Vagina (tissue), 2 donors: ENCODE data around the gene FKBP1B. TPM values are rescaled to one million over a fixed set of nuclear protein-coding genes. Genes with fewer than 3 reads are reported as not detected.

Source experiments
- DNase-seq, 2 donors: peaks; one replicate each; pipeline ENCODE4 v3.0.0-alpha.2; 2017; ENCODE audit errors: extremely low spot score in 2 of 2
- H3K27ac ChIP-seq: fragments of 200-600 bp; sonication (generic); one replicate; pipeline ENCODE4 v1.5.1; 2019
- H3K27me3 ChIP-seq: fragments of 200-600 bp; sonication (generic); one replicate; pipeline ENCODE4 v1.5.1; 2019
- H3K36me3 ChIP-seq, 2 donors: fragments of 200-600 bp; sonication (generic); one replicate each; pipeline ENCODE4 v1.5.1; 2017 to 2019
- H3K4me1 ChIP-seq: fragments of 200-600 bp; sonication (generic); one replicate; pipeline ENCODE4 v1.5.1; 2019
- H3K4me3 ChIP-seq, 2 donors: fragments of 200-600 bp; sonication (generic); 1 replicate in 1 of 2; 2 replicates in 1 of 2; pipeline ENCODE4 v1.5.1; 2016 to 2019
- H3K9me3 ChIP-seq: fragments of 200-600 bp; sonication (generic); one replicate; pipeline ENCODE4 v1.5.1; 2019
- POLR2A ChIP-seq, 2 donors: fragments of 450-650 bp; IDR thresholded peaks; one replicate each; pipeline ENCODE4 v1.6.1; 2017; ENCODE audit warnings: antibody characterized with exemption in 2 of 2, mild to moderate bottlenecking in 2 of 2, moderate library complexity in 2 of 2
- POLR2AphosphoS5 ChIP-seq, 2 donors: sonication (generic); formaldehyde crosslinking; IDR thresholded peaks; one replicate each; pipeline ENCODE4 v1.9.0; 2017; ENCODE audit warnings: antibody characterized with exemption in 2 of 2, mild to moderate bottlenecking in 2 of 2, low read depth in 1 of 2; ENCODE audit not compliant: insufficient read depth in 1 of 2
- intact Hi-C: fragments of 100-400 bp; cut with DNase I; formaldehyde crosslinking; loops from one replicate; pipeline ENCODE4 v1.15.1; 2023
- total RNA-seq: library from RNA; depleted of rRNA; stranded (reverse); fragments of >200 nt; gene quantifications from one replicate; pipeline ENCODE4 v1.2.3, GENCODE V29; 2016
- TF ChIP-seq, protein P1 (sequence below), 3 experiments: fragments of 450-650 bp in 2 of 3; fragments of 200-600 bp in 1 of 3; sonication (generic) in 1 of 3; IDR thresholded peaks; one replicate each; pipeline ENCODE4 v1.5.1; 2017 to 2019; ENCODE audit warnings: antibody characterized with exemption in 3 of 3, mild to moderate bottlenecking in 2 of 3, moderate library complexity in 2 of 3

Gene FKBP1B
- 14.2 TPM for total RNA-seq

DNA sequence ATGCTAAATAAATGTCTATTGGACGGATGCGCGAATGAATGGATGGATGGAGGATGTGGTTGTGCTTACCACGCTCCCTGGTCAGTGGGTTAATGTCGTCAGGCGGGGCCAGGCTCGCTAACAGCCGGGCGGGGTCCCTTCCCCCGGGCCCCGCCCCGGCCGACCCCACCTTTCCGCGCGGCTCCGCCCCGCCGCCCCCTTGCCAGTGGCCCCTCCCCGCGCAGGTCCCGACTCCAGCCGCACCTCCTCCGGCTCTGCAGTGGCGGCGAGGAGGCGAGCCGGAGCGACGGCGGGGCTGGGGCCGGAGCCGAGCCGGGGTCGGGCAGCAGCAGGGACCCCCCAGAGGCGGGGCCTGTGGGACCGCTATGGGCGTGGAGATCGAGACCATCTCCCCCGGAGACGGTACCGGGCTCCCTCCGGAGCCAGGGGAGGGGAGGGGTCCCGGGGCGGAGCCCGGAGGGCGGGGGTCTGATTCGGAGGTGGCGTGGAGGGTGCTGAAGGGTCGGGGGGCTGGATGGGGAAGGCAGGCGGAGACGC lies at the start of gene FKBP1B:
Gene FKBP1B (plus strand): TSS at position 257 of the 537 bp plus-strand sequence. CDS start 109 bp downstream, at position 366.
- H3K4me1 ChIP-seq = peaks cover 35% of the 10 kb centered on the region
- DNase-seq = no peak

DNA sequence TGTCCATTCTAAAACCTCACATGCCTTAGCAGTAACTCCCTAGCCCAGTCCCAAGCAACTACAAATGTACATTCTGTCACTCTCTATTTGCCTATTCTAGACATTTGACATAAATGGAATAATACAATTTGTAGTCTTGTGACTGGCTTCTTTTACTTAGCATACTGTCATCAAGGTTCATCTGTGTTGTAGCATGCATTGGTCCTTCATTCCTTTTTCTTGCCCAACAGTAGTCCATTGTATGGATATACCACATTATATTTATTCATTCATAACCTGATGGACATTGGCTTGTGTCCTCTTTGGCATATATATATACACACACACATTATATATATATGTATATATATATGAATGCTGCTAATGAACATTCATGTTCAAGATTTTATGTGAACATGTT lies 41.8 kb upstream of the FKBP1B start:
- intact Hi-C loops = no loop called here
- Histone ChIP-seq H3K36me3 (no peaks in the 10 kb centered on the region), H3K27me3 (no peaks in the 10 kb centered on the region), H3K4me3 (no peak overlapping the region), H3K4me1 (peaks cover 23% of the 10 kb centered on the region), H3K27ac (no peak overlapping the region), H3K9me3 (no peaks in the 10 kb centered on the region)
- TF ChIP-seq, protein P1, sequence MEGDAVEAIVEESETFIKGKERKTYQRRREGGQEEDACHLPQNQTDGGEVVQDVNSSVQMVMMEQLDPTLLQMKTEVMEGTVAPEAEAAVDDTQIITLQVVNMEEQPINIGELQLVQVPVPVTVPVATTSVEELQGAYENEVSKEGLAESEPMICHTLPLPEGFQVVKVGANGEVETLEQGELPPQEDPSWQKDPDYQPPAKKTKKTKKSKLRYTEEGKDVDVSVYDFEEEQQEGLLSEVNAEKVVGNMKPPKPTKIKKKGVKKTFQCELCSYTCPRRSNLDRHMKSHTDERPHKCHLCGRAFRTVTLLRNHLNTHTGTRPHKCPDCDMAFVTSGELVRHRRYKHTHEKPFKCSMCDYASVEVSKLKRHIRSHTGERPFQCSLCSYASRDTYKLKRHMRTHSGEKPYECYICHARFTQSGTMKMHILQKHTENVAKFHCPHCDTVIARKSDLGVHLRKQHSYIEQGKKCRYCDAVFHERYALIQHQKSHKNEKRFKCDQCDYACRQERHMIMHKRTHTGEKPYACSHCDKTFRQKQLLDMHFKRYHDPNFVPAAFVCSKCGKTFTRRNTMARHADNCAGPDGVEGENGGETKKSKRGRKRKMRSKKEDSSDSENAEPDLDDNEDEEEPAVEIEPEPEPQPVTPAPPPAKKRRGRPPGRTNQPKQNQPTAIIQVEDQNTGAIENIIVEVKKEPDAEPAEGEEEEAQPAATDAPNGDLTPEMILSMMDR (IDR thresholded peaks at IDR 0.05) = no peak
- TF ChIP-seq POLR2AphosphoS5 (IDR thresholded peaks at IDR 0.05; ENCODE audit: insufficient read depth in 1 of 2, low read depth in 1 of 2) (no peak), POLR2A (IDR thresholded peaks at IDR 0.05) (no peak)
- no peak for DNase-seq

More for the DNA sequence above, at the start of gene FKBP1B:
- peak in 1 of 2 donors; percentile 41 for TF ChIP-seq POLR2AphosphoS5 (IDR thresholded peaks at IDR 0.05; ENCODE audit: insufficient read depth in 1 of 2, low read depth in 1 of 2)
- TF ChIP-seq, protein P1 (IDR thresholded peaks at IDR 0.05) = no peak
- no peaks in the 10 kb centered on the region for H3K9me3 ChIP-seq
- no peaks in the 10 kb centered on the region for H3K27me3 ChIP-seq
- H3K36me3 ChIP-seq = no peaks in the 10 kb centered on the region
- H3K4me3 ChIP-seq = peak within 1 kb of the TSS; percentile 81 to 92
- H3K27ac ChIP-seq = peak within 1 kb of the TSS; percentile 82
- intact Hi-C loops = loop anchor here (10.0 kb wide), 1 partner anchor 125 kb away; the partner anchor contains the start of gene ATAD2B

DNA sequence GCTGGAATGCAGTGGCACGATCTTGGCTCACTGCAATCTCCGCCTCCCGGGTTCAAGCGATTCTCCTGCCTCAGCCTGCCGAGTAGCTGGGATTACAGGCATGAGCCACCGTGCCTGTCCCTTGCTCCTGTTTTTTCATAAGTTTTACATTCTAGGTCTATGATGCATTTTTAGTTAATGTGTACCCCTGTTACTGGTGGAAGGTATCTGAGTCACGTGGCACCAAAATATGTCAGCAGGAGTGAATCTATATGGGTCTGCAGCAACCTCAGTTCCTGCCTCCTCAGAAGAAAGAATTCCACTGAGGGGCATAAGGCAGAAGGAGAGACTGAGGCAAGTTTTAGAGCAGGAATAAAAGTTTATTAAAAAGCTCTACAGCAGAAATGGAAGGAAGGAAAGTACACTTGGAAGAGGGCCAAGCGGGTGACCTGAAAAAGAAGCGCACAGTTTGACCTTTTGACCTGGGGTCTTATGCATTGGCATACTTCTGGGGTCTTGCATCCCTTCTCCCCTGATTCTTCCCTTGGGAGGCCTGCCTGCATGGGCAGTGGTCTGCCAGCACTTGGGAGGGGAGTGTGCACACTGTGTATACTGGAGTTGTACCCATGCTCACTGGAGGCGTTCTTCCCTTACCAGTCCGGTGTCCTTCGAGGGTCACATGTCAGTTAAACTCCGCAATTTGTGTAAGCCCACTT lies 40.7 kb upstream of the FKBP1B start:
- Histone ChIP-seq H3K4me1 (peaks cover 23% of the 10 kb centered on the region), H3K27me3 (no peaks in the 10 kb centered on the region), H3K4me3 (no peak overlapping the region), H3K36me3 (no peaks in the 10 kb centered on the region), H3K9me3 (no peaks in the 10 kb centered on the region), H3K27ac (no peak overlapping the region)
- no peak for TF ChIP-seq POLR2A (IDR thresholded peaks at IDR 0.05)
- no peak for TF ChIP-seq POLR2AphosphoS5 (IDR thresholded peaks at IDR 0.05; ENCODE audit: insufficient read depth in 1 of 2, low read depth in 1 of 2)
- TF ChIP-seq, protein P1 (IDR thresholded peaks at IDR 0.05) = no peak
- DNase-seq = no peak
- intact Hi-C loops = no loop called here

DNA sequence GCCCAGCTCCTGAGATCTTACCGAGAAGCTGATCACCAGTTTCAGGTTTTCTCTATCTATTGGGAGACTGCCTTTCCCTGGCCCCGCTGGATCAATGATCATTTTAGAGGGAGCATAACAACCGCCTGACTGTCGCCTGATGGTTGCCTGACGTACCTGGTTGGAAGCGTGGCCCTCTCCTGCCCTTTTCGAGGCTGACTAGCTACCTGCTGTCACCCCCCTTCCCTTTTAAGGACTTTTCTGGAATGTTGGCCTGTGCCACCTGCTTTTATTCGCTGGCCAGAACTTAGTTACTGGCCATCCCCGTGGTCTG lies 40.2 kb upstream of the FKBP1B start:
- H3K4me3 ChIP-seq = peak overlapping the region in 1 of 2 donors; percentile 40
- intact Hi-C loops = no loop called here
- peaks cover 23% of the 10 kb centered on the region for H3K4me1 ChIP-seq

More for the DNA sequence above, 40.2 kb upstream of the FKBP1B start:
- Histone ChIP-seq H3K27ac (no peak overlapping the region), H3K27me3 (no peaks in the 10 kb centered on the region), H3K36me3 (no peaks in the 10 kb centered on the region), H3K9me3 (no peaks in the 10 kb centered on the region)
- no peak for DNase-seq
- TF ChIP-seq POLR2AphosphoS5 (IDR thresholded peaks at IDR 0.05; ENCODE audit: insufficient read depth in 1 of 2, low read depth in 1 of 2) = no peak
- no peak for TF ChIP-seq POLR2A (IDR thresholded peaks at IDR 0.05)
- TF ChIP-seq, protein P1 (IDR thresholded peaks at IDR 0.05) = no peak
